GM12872 (cell line): Measurements from ENCODE around the gene SPTSSB.

Source experiments
- TF ChIP-seq, protein P1 (sequence below): IDR thresholded peaks from 3 replicates; pipeline ENCODE4 v1.5.1; 2011; ENCODE audit warnings: low read depth, mild to moderate bottlenecking, low read length, moderate library complexity; ENCODE audit not compliant: insufficient read depth

SPTSSB gene

DNA sequence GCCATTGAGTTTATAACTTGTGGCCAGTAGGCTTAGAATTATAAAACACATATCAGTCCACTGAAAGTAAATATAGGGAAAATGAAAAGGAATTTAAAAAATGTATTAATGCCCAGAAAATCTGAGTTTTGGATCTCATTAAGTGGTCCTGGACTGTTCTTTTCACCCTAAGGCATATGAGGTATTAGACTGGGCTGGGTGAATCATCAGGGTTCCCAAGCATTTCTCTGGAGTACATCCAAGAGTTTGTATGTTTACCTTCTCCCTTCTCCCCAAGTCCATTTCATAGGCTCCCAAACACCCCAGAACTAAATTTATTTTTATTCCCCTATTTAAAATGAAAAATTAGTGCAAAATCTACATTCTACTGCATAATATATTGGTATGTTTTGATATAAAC lies 31.9 kb upstream of the SPTSSB start:
- TF ChIP-seq, protein P1, sequence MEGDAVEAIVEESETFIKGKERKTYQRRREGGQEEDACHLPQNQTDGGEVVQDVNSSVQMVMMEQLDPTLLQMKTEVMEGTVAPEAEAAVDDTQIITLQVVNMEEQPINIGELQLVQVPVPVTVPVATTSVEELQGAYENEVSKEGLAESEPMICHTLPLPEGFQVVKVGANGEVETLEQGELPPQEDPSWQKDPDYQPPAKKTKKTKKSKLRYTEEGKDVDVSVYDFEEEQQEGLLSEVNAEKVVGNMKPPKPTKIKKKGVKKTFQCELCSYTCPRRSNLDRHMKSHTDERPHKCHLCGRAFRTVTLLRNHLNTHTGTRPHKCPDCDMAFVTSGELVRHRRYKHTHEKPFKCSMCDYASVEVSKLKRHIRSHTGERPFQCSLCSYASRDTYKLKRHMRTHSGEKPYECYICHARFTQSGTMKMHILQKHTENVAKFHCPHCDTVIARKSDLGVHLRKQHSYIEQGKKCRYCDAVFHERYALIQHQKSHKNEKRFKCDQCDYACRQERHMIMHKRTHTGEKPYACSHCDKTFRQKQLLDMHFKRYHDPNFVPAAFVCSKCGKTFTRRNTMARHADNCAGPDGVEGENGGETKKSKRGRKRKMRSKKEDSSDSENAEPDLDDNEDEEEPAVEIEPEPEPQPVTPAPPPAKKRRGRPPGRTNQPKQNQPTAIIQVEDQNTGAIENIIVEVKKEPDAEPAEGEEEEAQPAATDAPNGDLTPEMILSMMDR, result no peak

GRCh38 chr3:161401389-161401788 lies 30.1 kb upstream of the SPTSSB start:
- TF ChIP-seq, protein P1, result no peak

- TF ChIP-seq, protein P1, result no peak
Observed at GRCh38 chr3:161400650-161401049, 29.3 kb upstream of the SPTSSB start.

- TF ChIP-seq, protein P1, result no peak
Observed at GRCh38 chr3:161395115-161396012, 24.0 kb upstream of the SPTSSB start.

GRCh38 chr3:161393803-161394202 lies 22.5 kb upstream of the SPTSSB start:
- TF ChIP-seq, protein P1, result no peak

- TF ChIP-seq, protein P1, result no peak
Observed at GRCh38 chr3:161393310-161393709, 22.0 kb upstream of the SPTSSB start.

GRCh38 chr3:161392853-161393252 lies 21.5 kb upstream of the SPTSSB start:
- TF ChIP-seq, protein P1, result no peak
